Peyer's patch (tissue), 4 donors: ENCODE measurements around the gene DDAH2. TPM values are rescaled to one million over a fixed set of nuclear protein-coding genes. Genes with fewer than 3 reads are reported as not detected.

Experiments
- DNase-seq, 3 donors: peaks; one replicate each; pipeline ENCODE4 v3.0.0-alpha.2; 2017 to 2019
- H3K27ac ChIP-seq, 4 donors: fragments of 200-600 bp; sonication (generic); one replicate each; pipeline ENCODE4 v1.5.1; 2016 to 2019
- H3K27me3 ChIP-seq, 2 donors: fragments of 200-600 bp; sonication (generic); one replicate each; pipeline ENCODE4 v1.5.1; 2019
- H3K36me3 ChIP-seq, 3 donors: fragments of 200-600 bp; sonication (generic); one replicate each; pipeline ENCODE4 v1.5.1; 2016 to 2019
- H3K4me1 ChIP-seq, 4 donors: fragments of 200-600 bp; sonication (generic); one replicate each; pipeline ENCODE4 v1.5.1; 2016 to 2019
- H3K4me3 ChIP-seq, 4 donors: fragments of 200-600 bp; sonication (generic); 1 replicate in 3 of 4; 2 replicates in 1 of 4; pipeline ENCODE4 v1.5.1; 2016 to 2019; ENCODE audit warnings: mild to moderate bottlenecking in 1 of 4
- H3K9me3 ChIP-seq, 4 donors: fragments of 200-600 bp; sonication (generic); one replicate each; pipeline ENCODE4 v1.5.1; 2016 to 2019; ENCODE audit warnings: mild to moderate bottlenecking in 1 of 4
- POLR2A ChIP-seq, 2 donors: fragments of 450-650 bp; IDR thresholded peaks; one replicate each; pipeline ENCODE4 v1.5.1; 2017; ENCODE audit warnings: antibody characterized with exemption in 2 of 2, mild to moderate bottlenecking in 2 of 2, moderate library complexity in 2 of 2
- small RNA-seq, 2 donors: library from RNA; depleted of rRNA; stranded (forward); fragments of <200 nt; gene quantifications; one replicate each; pipeline ENCODE3, GENCODE V24; 2016
- total RNA-seq, 4 donors: library from RNA; depleted of rRNA; stranded (reverse); fragments of >200 nt; gene quantifications; one replicate each; pipeline ENCODE4 v1.1.0, GENCODE V29; 2016
- TF ChIP-seq, protein P1 (sequence below), 6 experiments: fragments of 450-650 bp in 4 of 6; fragments of 200-600 bp in 2 of 6; sonication (generic) in 1 of 6; IDR thresholded peaks; one replicate each; pipeline ENCODE4 v1.5.1; 2017 to 2019; ENCODE audit warnings: antibody characterized with exemption in 6 of 6, mild to moderate bottlenecking in 3 of 6, moderate library complexity in 1 of 6

Gene DDAH2
- total RNA-seq, 4 donors from 2014 or later: 25.6 to 136 (median 53.3) TPM

DNA sequence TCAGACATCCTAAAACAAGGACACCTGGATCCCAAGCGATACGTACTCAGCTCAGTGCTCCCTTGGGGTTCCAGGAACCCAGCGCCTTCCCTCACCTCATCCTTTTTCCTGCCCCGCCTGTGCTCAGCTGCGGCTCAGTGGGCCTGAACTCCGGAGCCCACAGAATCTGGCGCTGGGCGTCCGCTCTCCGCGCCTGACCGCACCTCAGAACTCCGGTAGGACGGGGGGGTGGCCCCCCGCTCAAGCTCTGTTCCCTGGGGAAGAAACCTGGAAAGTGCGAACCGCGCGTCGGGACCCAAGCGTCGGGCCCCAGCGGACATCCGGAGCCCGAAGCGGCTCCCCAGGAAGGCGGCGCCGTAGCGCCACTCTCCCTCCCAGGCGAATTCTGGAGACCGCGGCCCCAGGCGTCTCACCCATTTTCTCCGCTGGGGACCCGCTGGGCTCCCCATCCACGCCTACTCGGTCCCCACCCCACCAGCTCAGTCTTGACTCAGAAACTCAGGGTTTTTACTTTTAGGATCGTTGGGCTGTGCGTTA, 47.9 kb downstream of the DDAH2 start:
- peaks cover 0 to 7% (median 0%) of the 10 kb centered on the region in 3 donors for H3K36me3 ChIP-seq
- peaks cover 0 to 25% (median 3%) of the 10 kb centered on the region in 4 donors for H3K4me1 ChIP-seq
- DNase-seq: peak; percentile 50 to 67 (median 65)
- H3K9me3 ChIP-seq: no peaks in the 10 kb centered on the region
- H3K4me3 ChIP-seq: peak overlapping the region; percentile 41 to 69 (median 60)
- H3K27me3 ChIP-seq: no peaks in the 10 kb centered on the region
- TF ChIP-seq, protein P1, sequence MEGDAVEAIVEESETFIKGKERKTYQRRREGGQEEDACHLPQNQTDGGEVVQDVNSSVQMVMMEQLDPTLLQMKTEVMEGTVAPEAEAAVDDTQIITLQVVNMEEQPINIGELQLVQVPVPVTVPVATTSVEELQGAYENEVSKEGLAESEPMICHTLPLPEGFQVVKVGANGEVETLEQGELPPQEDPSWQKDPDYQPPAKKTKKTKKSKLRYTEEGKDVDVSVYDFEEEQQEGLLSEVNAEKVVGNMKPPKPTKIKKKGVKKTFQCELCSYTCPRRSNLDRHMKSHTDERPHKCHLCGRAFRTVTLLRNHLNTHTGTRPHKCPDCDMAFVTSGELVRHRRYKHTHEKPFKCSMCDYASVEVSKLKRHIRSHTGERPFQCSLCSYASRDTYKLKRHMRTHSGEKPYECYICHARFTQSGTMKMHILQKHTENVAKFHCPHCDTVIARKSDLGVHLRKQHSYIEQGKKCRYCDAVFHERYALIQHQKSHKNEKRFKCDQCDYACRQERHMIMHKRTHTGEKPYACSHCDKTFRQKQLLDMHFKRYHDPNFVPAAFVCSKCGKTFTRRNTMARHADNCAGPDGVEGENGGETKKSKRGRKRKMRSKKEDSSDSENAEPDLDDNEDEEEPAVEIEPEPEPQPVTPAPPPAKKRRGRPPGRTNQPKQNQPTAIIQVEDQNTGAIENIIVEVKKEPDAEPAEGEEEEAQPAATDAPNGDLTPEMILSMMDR (IDR thresholded peaks at IDR 0.05): peak in 2 of 6 experiments; percentile 5 to 12
- TF ChIP-seq POLR2A (IDR thresholded peaks at IDR 0.05): no peak
- H3K27ac ChIP-seq: peak overlapping the region; percentile 59 to 77 (median 69)

DNA sequence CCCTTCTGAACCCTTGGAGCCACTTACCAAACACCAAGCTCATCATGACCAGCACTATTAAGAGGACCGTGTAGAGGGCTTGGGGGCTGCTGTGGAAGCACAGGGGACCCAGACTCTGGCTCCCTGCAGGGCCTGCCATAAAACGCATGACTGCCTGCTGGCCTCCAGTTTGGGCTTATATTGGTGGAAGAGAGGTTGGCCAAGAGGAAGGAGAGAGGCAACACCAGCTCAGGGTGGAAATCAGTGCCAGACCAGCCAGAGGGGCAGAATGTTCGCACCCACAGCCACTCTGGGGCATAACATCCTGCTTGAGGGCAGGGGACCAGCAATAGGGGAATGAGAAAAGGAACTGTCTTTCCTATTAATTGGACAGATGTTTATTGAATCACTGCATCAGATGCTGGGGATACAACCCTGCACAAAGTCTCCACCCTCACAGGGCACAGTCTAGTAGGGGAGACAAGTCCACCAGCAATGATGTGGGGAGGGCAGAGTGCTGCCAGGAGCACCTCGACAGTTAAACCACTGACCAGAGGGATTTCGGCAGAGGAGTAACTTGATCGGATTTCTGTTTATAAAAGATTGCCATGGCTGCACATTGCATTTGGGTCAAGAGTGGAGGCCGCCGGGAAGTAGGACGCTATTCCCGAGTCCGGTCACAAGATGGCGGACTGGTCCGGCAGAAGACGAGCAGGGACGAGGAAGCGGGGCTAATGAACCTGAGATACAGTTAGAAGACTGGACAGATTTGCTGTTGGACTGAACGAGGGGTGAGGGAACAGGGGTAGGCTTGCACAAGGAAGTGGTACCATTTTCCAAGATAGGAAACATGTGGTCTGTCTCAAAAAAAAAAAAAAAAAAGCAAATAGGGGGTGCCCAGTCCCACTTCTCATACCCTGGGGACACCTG, 48.6 kb downstream of the DDAH2 start, which contains the start of gene LY6G5C:
Gene LY6G5C (minus strand): TSS at position 842 of the 909 bp plus-strand sequence. CDS start 694 bp downstream, at position 148.
- Histone ChIP-seq H3K4me1 (peaks cover 0 to 25% (median 3%) of the 10 kb centered on the region in 4 donors), H3K27ac (peak within 1 kb of the TSS; percentile 59 to 77 (median 69)), H3K36me3 (no peaks in the 10 kb centered on the region), H3K4me3 (peak within 1 kb of the TSS; percentile 41 to 69 (median 60)), H3K27me3 (no peaks in the 10 kb centered on the region), H3K9me3 (no peaks in the 10 kb centered on the region)
- TF ChIP-seq POLR2A (IDR thresholded peaks at IDR 0.05): peak in 1 of 2 donors; percentile 17
- TF ChIP-seq, protein P1 (IDR thresholded peaks at IDR 0.05): peak; percentile 47 to 88 (median 82)
- DNase-seq: peak; percentile 78 to 92 (median 83)

DNA sequence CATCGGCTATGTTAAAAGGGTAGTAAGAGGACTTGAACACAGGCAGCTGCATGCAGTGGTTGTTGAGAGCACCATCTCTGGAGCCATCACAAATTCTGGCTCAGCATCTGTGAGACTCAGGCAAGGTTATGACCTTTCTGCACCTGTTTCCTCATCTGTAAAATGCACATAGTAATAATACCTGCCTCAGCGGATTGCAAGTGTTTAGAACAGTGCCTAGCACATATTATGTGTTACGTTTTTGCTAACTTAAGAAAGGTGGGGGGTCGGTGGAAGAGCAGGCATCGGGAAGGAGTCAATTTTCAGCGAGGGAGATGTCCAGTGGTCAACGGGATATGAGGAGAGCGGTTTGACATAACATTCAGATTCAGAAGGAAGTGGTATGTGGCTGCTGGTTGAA, 51.1 kb downstream of the DDAH2 start:
- H3K27me3 ChIP-seq: no peaks in the 10 kb centered on the region
- DNase-seq: no peak
- no peaks in the 10 kb centered on the region for H3K9me3 ChIP-seq
- no peak overlapping the region for H3K4me3 ChIP-seq
- TF ChIP-seq POLR2A (IDR thresholded peaks at IDR 0.05): no peak
- TF ChIP-seq, protein P1 (IDR thresholded peaks at IDR 0.05): no peak
- peaks cover 0 to 4% (median 0%) of the 10 kb centered on the region in 3 donors for H3K36me3 ChIP-seq
- no peak overlapping the region for H3K27ac ChIP-seq
- H3K4me1 ChIP-seq: peaks cover 0 to 25% (median 3%) of the 10 kb centered on the region in 4 donors

Small RNAs within 50 kb of the gene (small RNA-seq; reads per million reads assigned to genes)
- gene LY6G6D (0 reads per million in 2 donors), gene MIR4646 (0 to 0.47 reads per million in 2 donors), gene MSH5-SAPCD1 (0 reads per million in 2 donors), gene RF00019 (0 reads per million in 2 donors), gene RNU6-850P (0 reads per million in 2 donors), gene SAPCD1 (0 reads per million in 2 donors)

Other genes starting within 250 kb of the DDAH2 start
- gene MICB, start 231.2 kb downstream of the DDAH2 start, total RNA-seq: 1 to 10 TPM; 4.7 to 9.9 (median 8.0) TPM
- not detected for gene MCCD1, start 200.3 kb downstream of the DDAH2 start, total RNA-seq
- 1,000 to 10,000 TPM in 1 of 4 donors, 100 to 1,000 TPM in 3; 161 to 1,087 (median 280) TPM for gene DDX39B, start 187.3 kb downstream of the DDAH2 start, total RNA-seq
- not detected for gene ATP6V1G2, start 182.7 kb downstream of the DDAH2 start, total RNA-seq
- gene NFKBIL1, start 181.7 kb downstream of the DDAH2 start, total RNA-seq: 10 to 100 TPM; 20.0 to 34.5 (median 30.1) TPM
- gene LTA, start 157.0 kb downstream of the DDAH2 start, total RNA-seq: not detected
- 1 to 10 TPM in 1 of 4 donors, under 1 TPM in 1, not detected in 2; 0.67 to 3.4 TPM for gene TNF, start 153.7 kb downstream of the DDAH2 start, total RNA-seq
- 10 to 100 TPM in 1 of 4 donors, not detected in 3; 14.9 TPM for gene LTB, start 146.9 kb downstream of the DDAH2 start, total RNA-seq
- gene LST1, start 143.0 kb downstream of the DDAH2 start, total RNA-seq: 10 to 100 TPM in 1 of 4 donors, 1 to 10 TPM in 1, not detected in 2; 2.5 to 11.6 TPM
- gene NCR3, start 136.3 kb downstream of the DDAH2 start, total RNA-seq: not detected
- gene AIF1, start 114.1 kb downstream of the DDAH2 start, total RNA-seq: 100 to 1,000 TPM in 1 of 4 donors, 10 to 100 TPM in 1, 1 to 10 TPM in 2; 6.1 to 112 (median 11.2) TPM
- gene PRRC2A, start 108.6 kb downstream of the DDAH2 start, total RNA-seq: 100 to 1,000 TPM in 3 of 4 donors, 10 to 100 TPM in 1; 67.1 to 133 (median 126) TPM
- 100 to 1,000 TPM; 242 to 421 (median 323) TPM for gene BAG6, start 76.6 kb downstream of the DDAH2 start, total RNA-seq
- gene APOM, start 73.4 kb downstream of the DDAH2 start, total RNA-seq: 10 to 100 TPM in 3 of 4 donors, not detected in 1; 10.0 to 34.9 (median 10.9) TPM
- gene C6orf47, start 68.5 kb downstream of the DDAH2 start, total RNA-seq: 10 to 100 TPM; 26.4 to 46.7 (median 37.2) TPM
- 10 to 100 TPM; 29.4 to 63.5 (median 41.9) TPM for gene GPANK1, start 64.3 kb downstream of the DDAH2 start, total RNA-seq
- 100 to 1,000 TPM; 209 to 243 (median 227) TPM for gene CSNK2B, start 63.2 kb downstream of the DDAH2 start, total RNA-seq
- gene LY6G5B, start 59.3 kb downstream of the DDAH2 start, total RNA-seq: 10 to 100 TPM in 3 of 4 donors, 1 to 10 TPM in 1; 7.2 to 25.6 (median 19.7) TPM
- not detected for gene LY6G5C, start 48.2 kb downstream of the DDAH2 start, total RNA-seq
- gene ABHD16A, start 26.0 kb downstream of the DDAH2 start, total RNA-seq: 10 to 100 TPM; 44.1 to 92.6 (median 63.1) TPM
- gene LY6G6F, start 22.4 kb downstream of the DDAH2 start, total RNA-seq: not detected
- gene LY6G6D, start 14.0 kb downstream of the DDAH2 start, total RNA-seq: not detected
- gene LY6G6C, start 7.6 kb downstream of the DDAH2 start, total RNA-seq: not detected
- not detected for gene MPIG6B, start 5.9 kb downstream of the DDAH2 start, total RNA-seq
- 100 to 1,000 TPM; 207 to 307 (median 270) TPM for gene CLIC1, start 7.2 kb upstream of the DDAH2 start, total RNA-seq
- gene MSH5, start 10.7 kb upstream of the DDAH2 start, total RNA-seq: 10 to 100 TPM; 21.4 to 72.6 (median 46.1) TPM
- gene SAPCD1, start 33.4 kb upstream of the DDAH2 start, total RNA-seq: 10 to 100 TPM in 1 of 4 donors, 1 to 10 TPM in 3; 6.6 to 10.3 (median 9.5) TPM
- gene VWA7, start 48.0 kb upstream of the DDAH2 start, total RNA-seq: 10 to 100 TPM in 3 of 4 donors, not detected in 1; 16.8 to 26.0 (median 19.7) TPM
- gene VARS1, start 66.5 kb upstream of the DDAH2 start, total RNA-seq: 10 to 100 TPM; 33.9 to 53.6 (median 44.7) TPM
- gene LSM2, start 77.7 kb upstream of the DDAH2 start, total RNA-seq: 10 to 100 TPM; 11.8 to 42.9 (median 19.1) TPM
- gene HSPA1L, start 86.0 kb upstream of the DDAH2 start, total RNA-seq: 1 to 10 TPM in 2 of 4 donors, under 1 TPM in 1, not detected in 1; 0.88 to 1.7 (median 1.5) TPM
- 100 to 1,000 TPM in 1 of 4 donors, 10 to 100 TPM in 3; 38.1 to 123 (median 67.0) TPM for gene HSPA1A, start 86.2 kb upstream of the DDAH2 start, total RNA-seq
- gene HSPA1B, start 98.4 kb upstream of the DDAH2 start, total RNA-seq: 100 to 1,000 TPM in 3 of 4 donors, 10 to 100 TPM in 1; 85.7 to 199 (median 146) TPM
- 100 to 1,000 TPM in 1 of 4 donors, 10 to 100 TPM in 3; 11.6 to 100 (median 81.8) TPM for gene NEU1, start 133.5 kb upstream of the DDAH2 start, total RNA-seq
- gene SLC44A4, start 149.7 kb upstream of the DDAH2 start, total RNA-seq: 100 to 1,000 TPM in 3 of 4 donors, 10 to 100 TPM in 1; 64.4 to 508 (median 436) TPM
- 10 to 100 TPM; 25.0 to 75.1 (median 50.6) TPM for gene EHMT2, start 168.4 kb upstream of the DDAH2 start, total RNA-seq
- 1 to 10 TPM in 3 of 4 donors, not detected in 1; 1.0 to 5.0 (median 1.9) TPM for gene ZBTB12, start 172.8 kb upstream of the DDAH2 start, total RNA-seq
- gene C2, start 198.4 kb upstream of the DDAH2 start, total RNA-seq: 10 to 100 TPM; 15.3 to 63.2 (median 38.4) TPM
- gene CFB, start 216.8 kb upstream of the DDAH2 start, total RNA-seq: 100 to 1,000 TPM in 1 of 4 donors, 10 to 100 TPM in 3; 23.1 to 183 (median 89.9) TPM
- 10 to 100 TPM; 45.4 to 59.7 (median 50.2) TPM for gene NELFE, start 229.7 kb upstream of the DDAH2 start, total RNA-seq
- 100 to 1,000 TPM in 2 of 4 donors, 10 to 100 TPM in 2; 81.3 to 130 (median 107) TPM for gene SKIC2, start 229.9 kb upstream of the DDAH2 start, total RNA-seq
- 10 to 100 TPM; 15.1 to 47.9 (median 24.1) TPM for gene DXO, start 242.8 kb upstream of the DDAH2 start, total RNA-seq